Activated naive CD8-positive, alpha-beta T cell treated with anti-CD3 and anti-CD28 coated beads, Interleukin-2, amount 50 U/mL, for 24 hours (primary cell): Measurements from ENCODE around the gene ROPN1L.
"Not testable (repeated sequence)": the region's sequence is repeated elsewhere in the genome, so short reads cannot be mapped to it uniquely, and the experiment has no call there.

Experiments used
- ATAC-seq: fragments of 150-1000 bp; cut with Tn5 transposase; one replicate; pipeline ENCODE4 v1.10.0; 2021
- DNase-seq: peaks from one replicate; pipeline ENCODE4 v3.0.0; 2021
- H3K27ac Mint-ChIP-seq: one replicate; pipeline ENCODE4 v1.8.0; 2021; ENCODE audit warnings: mild to moderate bottlenecking, mixed read lengths
- H3K27me3 Mint-ChIP-seq: one replicate; pipeline ENCODE4 v1.8.0; 2021; ENCODE audit warnings: mixed read lengths
- H3K36me3 Mint-ChIP-seq: one replicate; pipeline ENCODE4 v1.8.0; 2021; ENCODE audit warnings: low read depth, mixed read lengths
- H3K4me1 Mint-ChIP-seq: one replicate; pipeline ENCODE4 v1.8.0; 2021; ENCODE audit warnings: mixed read lengths
- H3K4me3 Mint-ChIP-seq: one replicate; pipeline ENCODE4 v1.8.0; 2021; ENCODE audit warnings: mild to moderate bottlenecking, moderate library complexity, mixed read lengths
- H3K9me3 Mint-ChIP-seq: one replicate; pipeline ENCODE4 v1.8.0; 2021; ENCODE audit warnings: mixed read lengths

Gene ROPN1L

GRCh38 chr5:10503997-10504793, 62.5 kb downstream of the ROPN1L start:
- ATAC-seq (no peak), DNase-seq (no peak)
- Mint-ChIP-seq H3K27ac (no peak overlapping the region), H3K4me3 (no peak overlapping the region), H3K9me3 (no peaks in the 10 kb centered on the region), H3K27me3 (peaks cover 4% of the 10 kb centered on the region), H3K36me3 (no peaks in the 10 kb centered on the region), H3K4me1 (peaks cover 3% of the 10 kb centered on the region)

GRCh38 chr5:10505517-10506095, 63.9 kb downstream of the ROPN1L start:
- DNase-seq (no peak), ATAC-seq (no peak)
- Mint-ChIP-seq H3K36me3 (no peaks in the 10 kb centered on the region), H3K27me3 (peaks cover 6% of the 10 kb centered on the region), H3K4me3 (no peak overlapping the region), H3K9me3 (no peaks in the 10 kb centered on the region), H3K4me1 (peaks cover 3% of the 10 kb centered on the region), H3K27ac (no peak overlapping the region)

DNA sequence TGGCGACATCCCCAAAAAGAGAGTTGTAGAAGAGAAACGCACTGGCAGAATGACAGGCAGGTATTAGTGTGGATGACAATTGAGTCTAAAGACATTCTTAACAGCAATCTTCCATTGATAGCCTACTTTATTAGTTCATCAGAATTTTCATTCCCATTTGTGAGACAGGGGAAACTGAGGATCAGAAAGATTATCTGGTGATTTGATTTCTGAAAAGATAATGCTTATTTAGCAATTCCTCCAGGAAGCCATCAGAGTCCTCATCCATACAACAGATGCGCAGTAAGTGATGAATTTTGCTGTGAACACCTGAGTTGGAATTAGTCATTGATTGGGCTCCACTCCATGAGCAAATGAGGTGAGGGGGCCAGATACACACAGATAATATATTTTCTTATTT, 64.9 kb downstream of the ROPN1L start:
- H3K27me3 Mint-ChIP-seq, result peaks cover 6% of the 10 kb centered on the region
- no peak overlapping the region for H3K4me3 Mint-ChIP-seq
- no peaks in the 10 kb centered on the region for H3K36me3 Mint-ChIP-seq
- ATAC-seq (no peak), DNase-seq (no peak)
- peaks cover 3% of the 10 kb centered on the region for H3K4me1 Mint-ChIP-seq
- no peaks in the 10 kb centered on the region for H3K9me3 Mint-ChIP-seq
- no peak overlapping the region for H3K27ac Mint-ChIP-seq

DNA sequence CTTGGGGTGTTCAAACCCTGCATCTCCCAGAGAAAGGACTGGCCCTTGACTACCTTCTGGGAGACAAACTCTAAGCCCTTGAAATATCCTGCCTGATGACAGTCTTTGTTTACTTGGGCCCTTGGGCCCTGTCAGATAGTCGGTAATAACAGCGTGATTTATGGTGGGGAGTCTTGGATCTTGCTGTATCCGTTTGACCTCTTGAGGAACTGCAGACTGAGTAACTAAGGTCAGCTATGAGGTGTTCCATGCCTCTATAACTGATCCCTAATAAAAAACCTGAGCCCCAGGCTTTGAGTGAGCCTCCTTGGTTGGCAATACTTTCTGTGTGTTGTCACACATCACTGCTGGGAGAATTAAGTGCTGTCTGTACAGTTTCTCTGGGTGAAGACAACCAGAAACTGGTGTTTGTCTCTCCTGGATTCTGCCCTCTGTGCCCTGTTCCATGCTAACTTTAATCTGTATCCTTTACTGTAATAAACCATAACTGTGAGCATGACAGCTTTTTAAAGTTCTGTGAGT, 66.0 kb downstream of the ROPN1L start:
- DNase-seq (no peak), ATAC-seq (no peak)
- Mint-ChIP-seq H3K4me3 (no peak overlapping the region), H3K36me3 (no peaks in the 10 kb centered on the region), H3K27me3 (peaks cover 6% of the 10 kb centered on the region), H3K4me1 (peaks cover 3% of the 10 kb centered on the region), H3K9me3 (no peaks in the 10 kb centered on the region), H3K27ac (no peak overlapping the region)

DNA sequence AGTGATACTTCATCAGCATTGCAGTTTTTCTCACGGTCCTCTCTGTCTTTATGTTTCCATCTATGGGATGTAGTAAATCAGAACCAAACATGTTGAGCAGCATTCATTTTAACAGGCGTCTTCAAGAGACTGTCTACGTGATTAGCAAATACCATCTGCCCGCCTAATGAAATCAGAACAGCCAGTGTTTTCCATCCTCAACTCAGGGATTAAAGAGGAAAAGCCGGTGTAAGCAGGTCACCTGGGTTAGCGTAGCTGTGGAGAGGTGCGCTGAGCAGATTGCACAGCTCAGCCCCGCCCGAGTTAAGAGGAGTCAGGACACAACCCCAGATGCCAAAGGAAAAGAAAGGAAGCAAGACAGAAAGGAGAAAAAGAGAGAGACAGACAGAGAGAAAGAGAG, 67.9 kb downstream of the ROPN1L start:
- no peaks in the 10 kb centered on the region for H3K9me3 Mint-ChIP-seq
- H3K4me3 Mint-ChIP-seq, result no peak overlapping the region
- no peak for ATAC-seq
- no peak overlapping the region for H3K27ac Mint-ChIP-seq
- DNase-seq, result no peak
- H3K27me3 Mint-ChIP-seq, result peaks cover 6% of the 10 kb centered on the region
- H3K36me3 Mint-ChIP-seq, result no peaks in the 10 kb centered on the region
- peaks cover 3% of the 10 kb centered on the region for H3K4me1 Mint-ChIP-seq

- Mint-ChIP-seq H3K36me3 (no peaks in the 10 kb centered on the region), H3K4me3 (no peak overlapping the region), H3K27me3 (peaks cover 2% of the 10 kb centered on the region), H3K9me3 (no peaks in the 10 kb centered on the region), H3K27ac (no peak overlapping the region), H3K4me1 (peaks cover 2% of the 10 kb centered on the region)
- no peak for DNase-seq
- no peak for ATAC-seq
Measured at GRCh38 chr5:10511741-10512640, 70.3 kb downstream of the ROPN1L start.

DNA sequence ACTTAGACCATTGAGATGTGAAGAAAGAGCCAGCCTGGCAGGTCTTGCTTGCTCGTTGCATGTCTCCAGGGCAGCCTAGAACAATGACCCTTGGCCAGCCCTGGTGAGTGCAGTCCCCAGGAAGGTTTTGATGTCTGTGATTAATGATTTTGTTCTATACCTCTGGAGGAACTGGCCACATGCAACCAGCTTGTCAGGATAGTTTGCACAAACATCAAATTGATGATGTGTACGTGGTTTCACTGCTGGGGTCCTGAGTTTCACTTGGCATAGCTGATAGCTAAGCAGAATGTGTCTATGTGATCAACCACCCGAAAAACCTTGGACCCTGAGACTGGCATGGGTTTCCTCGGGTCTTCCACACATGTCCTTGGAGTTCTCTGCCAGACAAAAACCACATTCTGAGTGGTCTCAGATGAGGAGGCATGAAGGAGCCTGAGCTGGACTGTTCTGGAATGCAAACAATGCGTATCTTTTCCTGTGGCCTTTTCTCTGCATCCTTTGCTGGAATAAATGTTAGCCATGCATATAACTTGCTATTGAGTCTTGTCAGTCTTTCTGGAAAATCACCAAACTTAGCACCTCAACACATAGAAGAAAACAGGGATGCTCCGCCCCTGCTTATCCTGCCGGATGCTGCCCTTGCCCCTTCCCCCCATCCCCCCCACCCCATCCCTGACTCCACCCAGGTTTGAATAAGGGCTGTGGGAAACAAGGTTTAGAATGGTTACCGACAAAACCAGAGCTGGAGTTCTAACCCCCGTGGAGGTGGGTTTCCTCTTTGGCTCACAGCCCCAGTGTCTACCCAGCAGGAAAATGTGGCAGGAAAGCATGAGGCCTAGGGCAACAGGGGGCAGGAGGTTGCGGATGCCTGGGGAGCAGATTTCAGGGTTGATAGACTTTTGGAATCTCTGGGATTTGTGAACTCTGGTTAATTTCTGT, 72.1 kb downstream of the ROPN1L start:
- ATAC-seq, result no peak
- Mint-ChIP-seq H3K4me3 (no peak overlapping the region), H3K27ac (no peak overlapping the region), H3K9me3 (no peaks in the 10 kb centered on the region), H3K27me3 (peaks cover 3% of the 10 kb centered on the region), H3K4me1 (no peaks in the 10 kb centered on the region), H3K36me3 (no peaks in the 10 kb centered on the region)
- DNase-seq, result no peak

DNA sequence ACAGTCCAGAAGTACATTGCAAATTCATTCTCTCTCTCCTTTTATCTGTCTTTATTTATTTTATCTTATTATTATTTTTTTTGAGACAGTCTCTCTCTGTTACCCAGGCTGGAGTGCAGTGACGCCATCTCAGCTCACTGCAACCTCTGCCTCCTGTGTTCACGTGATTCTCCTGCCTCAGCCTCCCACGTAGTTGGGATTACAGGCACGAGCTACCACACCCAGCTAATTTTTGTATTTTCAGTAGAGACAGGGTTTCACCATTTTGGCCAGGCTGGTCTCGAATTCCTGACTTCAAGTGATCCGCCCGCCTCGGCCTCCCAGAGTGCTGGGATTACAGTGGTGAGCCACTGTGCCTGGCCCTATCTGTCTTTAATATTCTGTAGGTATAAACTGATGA, 72.9 kb downstream of the ROPN1L start:
- not testable (repeated sequence) for ATAC-seq, H3K27ac Mint-ChIP-seq, H3K27me3 Mint-ChIP-seq, H3K4me1 Mint-ChIP-seq, H3K36me3 Mint-ChIP-seq, H3K4me3 Mint-ChIP-seq, DNase-seq, H3K9me3 Mint-ChIP-seq
